Measurements from ENCODE around the gene RBPJL.

Gene RBPJL

GRCh38 chr20:45306431-45306982 is at the start of gene RBPJL:
Gene RBPJL, plus strand, starts transcription at chr20:45306840. Its CDS starts 83 bp downstream, at chr20:45306923.
- DNase-seq (ENCODE audit: insufficient read length, low spot score) = peak; percentile 61
- no peak for FAIRE-seq

GRCh38 chr20:45257161-45257560 is 49.5 kb upstream of the RBPJL start:
- DNase-seq (ENCODE audit: insufficient read length, low spot score) = no peak
- no peak for FAIRE-seq

- DNase-seq (ENCODE audit: insufficient read length, low spot score) (no peak), FAIRE-seq (no peak)
Observed at GRCh38 chr20:45257711-45258110, 48.9 kb upstream of the RBPJL start.

GRCh38 chr20:45258259-45258658 is 48.4 kb upstream of the RBPJL start:
- FAIRE-seq = no peak

GRCh38 chr20:45258664-45259063 is 48.0 kb upstream of the RBPJL start:
- FAIRE-seq = no peak
- DNase-seq (ENCODE audit: insufficient read length, low spot score) = no peak

More at GRCh38 chr20:45258259-45258658, 48.4 kb upstream of the RBPJL start:
- no peak for DNase-seq (ENCODE audit: insufficient read length, low spot score)

GRCh38 chr20:45263556-45264266 is 42.9 kb upstream of the RBPJL start:
- no peak for DNase-seq (ENCODE audit: insufficient read length, low spot score)
- FAIRE-seq = no peak

- FAIRE-seq (no peak), DNase-seq (ENCODE audit: insufficient read length, low spot score) (no peak)
Observed at GRCh38 chr20:45266977-45267376, 39.7 kb upstream of the RBPJL start.

- no peak for FAIRE-seq
- DNase-seq (ENCODE audit: insufficient read length, low spot score) = no peak
Observed at GRCh38 chr20:45268531-45268930, 38.1 kb upstream of the RBPJL start.

- DNase-seq (ENCODE audit: insufficient read length, low spot score) = no peak
- FAIRE-seq = no peak
Observed at GRCh38 chr20:45269056-45269455, 37.6 kb upstream of the RBPJL start.

GRCh38 chr20:45269754-45270270 is 36.8 kb upstream of the RBPJL start:
- FAIRE-seq = no peak
- DNase-seq (ENCODE audit: insufficient read length, low spot score) = no peak

- no peak for FAIRE-seq
Observed at GRCh38 chr20:45275338-45275737, 31.3 kb upstream of the RBPJL start.

GRCh38 chr20:45279992-45280391 is 26.6 kb upstream of the RBPJL start:
- DNase-seq (ENCODE audit: insufficient read length, low spot score) = no peak
- FAIRE-seq = no peak

More at GRCh38 chr20:45275338-45275737, 31.3 kb upstream of the RBPJL start:
- DNase-seq (ENCODE audit: insufficient read length, low spot score) = no peak

- FAIRE-seq (no peak), DNase-seq (ENCODE audit: insufficient read length, low spot score) (no peak)
Observed at GRCh38 chr20:45282700-45283550, 23.7 kb upstream of the RBPJL start.

- FAIRE-seq = no peak
Observed at GRCh38 chr20:45283551-45284057, 23.0 kb upstream of the RBPJL start.

GRCh38 chr20:45288376-45288775 is 18.3 kb upstream of the RBPJL start:
- FAIRE-seq (no peak), DNase-seq (ENCODE audit: insufficient read length, low spot score) (no peak)

More at GRCh38 chr20:45283551-45284057, 23.0 kb upstream of the RBPJL start:
- DNase-seq (ENCODE audit: insufficient read length, low spot score) = no peak

GRCh38 chr20:45288860-45289259 is 17.8 kb upstream of the RBPJL start:
- no peak for DNase-seq (ENCODE audit: insufficient read length, low spot score)
- no peak for FAIRE-seq

GRCh38 chr20:45289942-45290676 is 16.5 kb upstream of the RBPJL start:
- DNase-seq (ENCODE audit: insufficient read length, low spot score) = no peak
- no peak for FAIRE-seq

- DNase-seq (ENCODE audit: insufficient read length, low spot score) = peak; percentile 77
- FAIRE-seq = peak; percentile 74
Observed at GRCh38 chr20:45290677-45291355, 15.8 kb upstream of the RBPJL start.

- FAIRE-seq = no peak
- no peak for DNase-seq (ENCODE audit: insufficient read length, low spot score)
Observed at GRCh38 chr20:45291526-45291925, 15.1 kb upstream of the RBPJL start.

GRCh38 chr20:45292343-45292742 is 14.3 kb upstream of the RBPJL start:
- FAIRE-seq = no peak
- no peak for DNase-seq (ENCODE audit: insufficient read length, low spot score)

Measured in GM19239 (cell line).